ENCODE results near the gene PITX3. TPM values are rescaled to one million over a fixed set of nuclear protein-coding genes. Genes with fewer than 3 reads are reported as not detected.
A peak's percentile ranks its signal among the peaks of the same experiment; 100 is the strongest.

The PITX3 gene
- total and polyA plus RNA-seq, 9 of the 15 experiments (the other 6 are each of a cell fraction or from before 2014, with no cell fraction given), result 0.30 to 0.98 (median 0.95) TPM; not detected in 6

- TF ChIP-seq HMG20A (CRISPR knock-in tag; conservative IDR thresholded peaks at IDR 0.05) (no peak), CBX3 (IDR thresholded peaks at IDR 0.05; ENCODE audit: borderline replicate concordance in 1 of 2, low read length in 2 of 2) (peak in 1 of 2 experiments; percentile 62; a peak in 1 of 3 replicates), ZNF282 (CRISPR knock-in tag; IDR thresholded peaks at IDR 0.05) (no peak), ZNF445 (CRISPR knock-in tag; IDR thresholded peaks at IDR 0.05; ENCODE audit: low read depth) (no peak), SMC3 (conservative IDR thresholded peaks at IDR 0.05; ENCODE audit: insufficient read depth, low read depth, low read length) (no peak), ZNF431 (CRISPR knock-in tag; IDR thresholded peaks at IDR 0.05) (peak; percentile 67; the same call in 1 of the 2 replicates), SNRNP70 (optimal IDR thresholded peaks at IDR 0.05; ENCODE audit: low read depth, low read length) (no peak), JUN (IDR thresholded peaks at IDR 0.05; ENCODE audit: borderline replicate concordance, low read depth, low read length) (no peak), JUN (CRISPR knock-in tag; IDR thresholded peaks at IDR 0.05; ENCODE audit: borderline replicate concordance) (no peak; the same call in 1 of the 2 replicates), NFIC (IDR thresholded peaks at IDR 0.05) (no peak), ATF1 (CRISPR knock-in tag; IDR thresholded peaks at IDR 0.05) (no peak), ATF1 (tag; IDR thresholded peaks at IDR 0.05) (peak; percentile 66; the same call in 1 of the 2 replicates), NFATC3 (IDR thresholded peaks at IDR 0.05) (no peak), EP400 (IDR thresholded peaks at IDR 0.05) (no peak), ZBTB26 (CRISPR knock-in tag; IDR thresholded peaks at IDR 0.05) (no peak), ZBTB17 (CRISPR knock-in tag; IDR thresholded peaks at IDR 0.05) (no peak), ZNF143 (CRISPR knock-in tag; IDR thresholded peaks at IDR 0.05) (no peak), THRB (CRISPR knock-in tag; conservative IDR thresholded peaks at IDR 0.05) (no peak), RREB1 (CRISPR knock-in tag; IDR thresholded peaks at IDR 0.05) (no peak), SIN3A (IDR thresholded peaks at IDR 0.05; ENCODE audit: borderline replicate concordance in 2 of 2, control insufficient read depth in 1 of 2, low read depth in 2 of 2, low read length in 2 of 2) (no peak)
These were observed 15.4 kb downstream of the PITX3 start, which contains the start of gene ELOVL3 (continued) for GRCh38 chr10:102225646-102226541.
